Measurements from ENCODE around the gene PPM1K.
"Not testable (repeated sequence)": the region's sequence is repeated elsewhere in the genome, so short reads cannot be mapped to it uniquely, and the experiment has no call there.

PPM1K gene

GRCh38 chr4:88284439-88285234, at the start of gene PPM1K:
PPM1K (minus strand) TSS chr4:88284561; CDS start chr4:88278583, 5,978 bp downstream.
- FAIRE-seq: peak; percentile 98

- FAIRE-seq: no peak
Observed at GRCh38 chr4:88333741-88334405, 49.5 kb upstream of the PPM1K start.

GRCh38 chr4:88327665-88328064, 43.3 kb upstream of the PPM1K start:
- FAIRE-seq: no peak

GRCh38 chr4:88320780-88321373, 36.5 kb upstream of the PPM1K start:
- FAIRE-seq: no peak

GRCh38 chr4:88320224-88320779, 35.9 kb upstream of the PPM1K start:
- FAIRE-seq: no peak

- no peak for FAIRE-seq
Observed at GRCh38 chr4:88318751-88319350, 34.5 kb upstream of the PPM1K start.

- FAIRE-seq: no peak
Observed at GRCh38 chr4:88315460-88316017, 31.2 kb upstream of the PPM1K start.

GRCh38 chr4:88313088-88313624, 28.8 kb upstream of the PPM1K start:
- not testable (repeated sequence) for FAIRE-seq

GRCh38 chr4:88308587-88308986, 24.2 kb upstream of the PPM1K start:
- no peak for FAIRE-seq

GRCh38 chr4:88297725-88298454, 13.5 kb upstream of the PPM1K start:
- FAIRE-seq: no peak

- no peak for FAIRE-seq
Observed at GRCh38 chr4:88297212-88297516, 12.8 kb upstream of the PPM1K start.

GRCh38 chr4:88296413-88297211, 12.3 kb upstream of the PPM1K start:
- FAIRE-seq: no peak

- no peak for FAIRE-seq
Observed at GRCh38 chr4:88295656-88296055, 11.3 kb upstream of the PPM1K start.

GRCh38 chr4:88291003-88291402, 6.6 kb upstream of the PPM1K start:
- FAIRE-seq: no peak

GRCh38 chr4:88286897-88287296, 2.5 kb upstream of the PPM1K start:
- peak; percentile 75 for FAIRE-seq

GRCh38 chr4:88285235-88285653, 883 bp upstream of the PPM1K start:
- FAIRE-seq: no peak

- FAIRE-seq: no peak
Observed at GRCh38 chr4:88283661-88284438, 511 bp downstream of the PPM1K start.

- no peak for FAIRE-seq
Observed at GRCh38 chr4:88280228-88280795, 4.0 kb downstream of the PPM1K start.

GRCh38 chr4:88277711-88278225, 6.6 kb downstream of the PPM1K start:
- no peak for FAIRE-seq

Data from endometrium (tissue), 2 donors.